IMR-90 (cell line): ENCODE data around the gene KRTAP5-6. TPM values are rescaled to one million over a fixed set of nuclear protein-coding genes. Genes with fewer than 3 reads are reported as not detected.

ENCODE experiments used
- ATAC-seq: fragments of 200-7000 bp; cut with Tn5 transposase; 2 replicates; pipeline ENCODE4 v1.9.1; 2020; ENCODE audit warnings: low read depth, mild to moderate bottlenecking, moderate library complexity
- BruUV-seq: library from RNA; stranded (reverse); fragments of 400-500 nt; replicated peaks from 2 replicates; lab custom pipeline; 2021; lab: Mats Ljungman, UMichigan
- CTCF ChIA-PET: fragments of 300-600 bp; formaldehyde crosslinking; extraction: SDS; loops from one replicate; lab custom pipeline; 2021; ENCODE audit warnings: antibody characterized with exemption; lab: Yijun Ruan, JAX
- POLR2A ChIA-PET: fragments of 300-600 bp; sonication (Branson Sonifier 250); formaldehyde crosslinking; loops from one replicate; lab custom pipeline; 2022; ENCODE audit warnings: antibody characterized with exemption; ENCODE audit not compliant: unreplicated experiment; lab: Charles Lee
- DNase-seq: peaks from one replicate; pipeline ENCODE4 v3.0.0; 2013
- H2AFZ ChIP-seq: replicated peaks from 2 replicates; pipeline ENCODE3; 2013; ENCODE audit warnings: low read length, mild to moderate bottlenecking; ENCODE audit not compliant: poor library complexity
- H2AK5ac ChIP-seq: 2 replicates; pipeline ENCODE4 v1.6.1; 2013; ENCODE audit warnings: low read depth, low read length, inconsistent platforms
- H2AK9ac ChIP-seq: replicated peaks from 2 replicates; pipeline ENCODE3; 2013; ENCODE audit warnings: mild to moderate bottlenecking, low read depth, low read length, moderate library complexity; ENCODE audit not compliant: poor library complexity
- H2BK120ac ChIP-seq: 2 replicates; pipeline ENCODE4 v1.6.1; 2013; ENCODE audit warnings: low read depth, low read length, inconsistent platforms
- H2BK15ac ChIP-seq: 3 replicates; pipeline ENCODE4 v1.6.1; 2013; ENCODE audit warnings: low read depth, low read length, inconsistent platforms
- H2BK20ac ChIP-seq: 2 replicates; pipeline ENCODE4 v1.6.1; 2013; ENCODE audit warnings: low read depth, mild to moderate bottlenecking, inconsistent platforms, low read length, moderate library complexity
- H2BK5ac ChIP-seq: 2 replicates; pipeline ENCODE4 v1.6.1; 2013; ENCODE audit warnings: mild to moderate bottlenecking, low read depth, low read length, inconsistent platforms; ENCODE audit not compliant: poor library complexity, severe bottlenecking
- H3K14ac ChIP-seq: replicated peaks from 2 replicates; pipeline ENCODE4 v1.6.1; 2013; ENCODE audit warnings: low read depth, low read length, inconsistent platforms
- H3K18ac ChIP-seq: 2 replicates; pipeline ENCODE4 v1.6.1; 2013; ENCODE audit warnings: low read depth, low read length, control low read depth
- H3K23ac ChIP-seq: 2 replicates; pipeline ENCODE4 v1.6.1; 2013; ENCODE audit warnings: low read depth, low read length, inconsistent platforms
- H3K27ac ChIP-seq: 2 replicates; pipeline ENCODE4 v1.5.1; 2013; ENCODE audit warnings: mild to moderate bottlenecking, control low read depth, low read length; ENCODE audit not compliant: insufficient read depth
- H3K27me3 ChIP-seq: 2 replicates; pipeline ENCODE4 v1.6.1; 2013; ENCODE audit warnings: low read length; ENCODE audit not compliant: control insufficient read depth, insufficient read depth
- H3K36me3 ChIP-seq: 2 replicates; pipeline ENCODE4 v1.6.1; 2013; ENCODE audit warnings: low read length, mixed read lengths; ENCODE audit not compliant: control insufficient read depth, insufficient read depth
- H3K4ac ChIP-seq: 2 replicates; pipeline ENCODE4 v1.6.1; 2013; ENCODE audit warnings: low read depth, low read length, inconsistent platforms
- H3K4me1 ChIP-seq: 2 replicates; pipeline ENCODE4 v1.6.1; 2013; ENCODE audit warnings: low read length, mixed read lengths; ENCODE audit not compliant: control insufficient read depth, insufficient read depth
- H3K4me2 ChIP-seq: 2 replicates; pipeline ENCODE4 v1.6.1; 2013; ENCODE audit warnings: low read depth, mild to moderate bottlenecking, control low read depth, low read length, moderate library complexity
- H3K4me3 ChIP-seq: 2 replicates; pipeline ENCODE4 v1.5.1; 2013; ENCODE audit warnings: low read depth, mild to moderate bottlenecking, control low read depth, low read length, moderate library complexity; ENCODE audit not compliant: insufficient read depth
- H3K56ac ChIP-seq: 2 replicates; pipeline ENCODE4 v1.6.1; 2013; ENCODE audit warnings: low read length, inconsistent platforms; ENCODE audit not compliant: insufficient read depth; ENCODE audit errors: extremely low read depth
- H3K79me1 ChIP-seq, 2 experiments: 2 replicates each; pipeline ENCODE4 v1.6.1; 2013; ENCODE audit warnings: low read length in 2 of 2, inconsistent platforms in 1 of 2, low read depth in 1 of 2
- H3K9ac ChIP-seq: 2 replicates; pipeline ENCODE4 v1.6.1; 2013; ENCODE audit warnings: low read depth, low read length, control low read depth
- H3K9me1 ChIP-seq: 2 replicates; pipeline ENCODE4 v1.6.1; 2013; ENCODE audit warnings: low read length, inconsistent platforms; ENCODE audit not compliant: insufficient read depth
- H3K9me3 ChIP-seq: 2 replicates; pipeline ENCODE4 v1.6.1; 2013; ENCODE audit warnings: low read length; ENCODE audit not compliant: control insufficient read depth, insufficient read depth
- H4K20me1 ChIP-seq: 2 replicates; pipeline ENCODE4 v1.6.1; 2013; ENCODE audit warnings: low read length, inconsistent platforms; ENCODE audit not compliant: insufficient read depth
- H4K5ac ChIP-seq: 2 replicates; pipeline ENCODE4 v1.6.1; 2013; ENCODE audit warnings: mild to moderate bottlenecking, low read depth, low read length, control low read depth
- H4K8ac ChIP-seq, 2 experiments: 2 replicates each; pipeline ENCODE4 v1.6.1; 2013; ENCODE audit warnings: low read depth in 2 of 2, low read length in 2 of 2, control low read depth in 1 of 2, inconsistent platforms in 1 of 2
- H4K91ac ChIP-seq: 2 replicates; pipeline ENCODE4 v1.6.1; 2013; ENCODE audit warnings: low read depth, low read length, inconsistent platforms; ENCODE audit not compliant: insufficient read depth
- FOS ChIP-seq: fragments of 150-350 bp; IDR thresholded peaks from 2 replicates; pipeline ENCODE4 v1.6.1; 2016; ENCODE audit warnings: low read depth, low read length
- MAZ ChIP-seq: IDR thresholded peaks from 2 replicates; pipeline ENCODE4 v1.6.1; 2012; ENCODE audit warnings: low read depth, mild to moderate bottlenecking, low read length, improper control_type of control experiment, moderate library complexity, borderline replicate concordance
- NFE2L2 ChIP-seq: fragments of 150-350 bp; IDR thresholded peaks from 2 replicates; pipeline ENCODE4 v1.6.1; 2016; ENCODE audit warnings: low read depth, mild to moderate bottlenecking, low read length
- RCOR1 ChIP-seq: IDR thresholded peaks from 2 replicates; pipeline ENCODE4 v1.6.1; 2012; ENCODE audit warnings: mild to moderate bottlenecking, low read length, improper control_type of control experiment; ENCODE audit not compliant: insufficient replicate concordance
- RFX5 ChIP-seq: IDR thresholded peaks from 2 replicates; pipeline ENCODE4 v1.8.0; 2012; ENCODE audit warnings: low read depth, mild to moderate bottlenecking, low read length, moderate library complexity
- SMC3 ChIP-seq: fragments of 150-350 bp; IDR thresholded peaks from 2 replicates; pipeline ENCODE4 v1.6.1; 2016; ENCODE audit warnings: low read depth, mild to moderate bottlenecking, antibody characterized with exemption, low read length, moderate library complexity
- WGBS, 2 experiments: methylation state at CpG; one replicate each; pipeline versions ENCODE4 v1.1.5 to v1.1.7; 2013; ENCODE audit warnings: missing lambda C conversion rate in 2 of 2; ENCODE audit not compliant: insufficient read length in 1 of 2; ENCODE audit errors: extremely low coverage in 2 of 2; 5-methylcytosine and 5-hydroxymethylcytosine counted together
- dilution Hi-C: fragments of 300-500 bp; cut with HindIII; formaldehyde crosslinking; loops from one replicate; pipeline ENCODE4 v1.14.3; 2018; ENCODE audit warnings: low sequenced_read_pairs; ENCODE audit not compliant: unreplicated experiment
- in situ Hi-C: fragments of 300-500 bp; cut with MboI; formaldehyde crosslinking; loops from 3 replicates; pipeline ENCODE4 v1.14.3; 2019; ENCODE audit warnings: low sequenced_read_pairs, inconsistent platforms, mixed read lengths
- intact Hi-C: fragments of 100-400 bp; cut with micrococcal nuclease; formaldehyde crosslinking; loops from 2 replicates; pipeline ENCODE4 v1.10.0; 2022
- polyA plus RNA-seq, 3 experiments: library from polyadenylated mRNA; depleted of rRNA; stranded (reverse); fragments of >200 nt; gene quantifications; 2 replicates each; pipeline ENCODE4 v1.2.3, GENCODE V29; 2012; ENCODE audit warnings: low replicate concordance in 1 of 3
- total RNA-seq: library from RNA; depleted of rRNA; stranded (reverse); fragments of >200 nt; gene quantifications from 2 replicates; pipeline ENCODE4 v1.2.3, GENCODE V29; 2012

The KRTAP5-6 gene
- total and polyA plus RNA-seq, 2 of the 4 experiments (the other 2 are of a cell fraction), result not detected

DNA sequence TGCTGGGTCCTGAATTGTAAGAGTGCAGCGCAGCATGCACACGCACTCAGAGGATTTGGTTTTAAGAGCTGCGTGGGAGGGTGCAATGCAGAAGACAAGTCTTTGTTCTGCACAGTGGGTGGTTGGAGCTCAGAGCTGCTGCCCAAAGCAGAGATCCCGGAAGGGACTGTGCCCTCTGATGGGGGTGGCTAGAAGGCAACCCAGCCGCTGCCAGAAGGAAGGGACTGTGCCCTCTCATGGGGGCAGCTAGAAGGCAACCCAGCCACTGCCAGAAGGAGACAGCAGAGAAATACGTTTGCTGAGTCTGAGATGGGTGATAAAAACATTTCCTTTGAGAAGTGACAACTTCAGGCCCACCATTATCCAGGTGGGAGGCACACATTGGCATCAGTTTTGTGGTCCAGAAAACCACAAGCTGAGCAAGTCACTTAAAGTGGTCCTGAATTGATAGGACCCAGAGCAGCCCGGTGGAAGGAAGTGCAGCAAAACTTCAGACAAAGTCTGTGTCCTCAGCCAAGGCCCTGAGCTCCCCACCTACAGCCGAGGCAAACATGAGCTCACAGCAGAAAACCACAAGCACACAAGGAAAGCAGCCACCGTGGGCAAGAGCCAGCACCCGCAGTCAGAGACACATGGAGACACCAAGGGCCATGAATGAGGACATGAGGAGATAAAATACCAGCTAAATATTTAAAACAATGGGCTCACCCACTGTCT lies 4.3 kb downstream of the KRTAP5-6 start:
- Histone ChIP-seq H4K91ac (no peak overlapping the region), H3K27ac (no peak overlapping the region)
- DNase-seq, result no peak

More for the DNA sequence above, 4.3 kb downstream of the KRTAP5-6 start:
- H3K4me3 ChIP-seq, result no peak overlapping the region
- BruUV-seq, result no TSS peak
- H2AK5ac ChIP-seq, result no peak overlapping the region
- no peak overlapping the region for H2BK20ac ChIP-seq
- peaks cover 47% of the 10 kb centered on the region for H3K27me3 ChIP-seq
- WGBS, 2 experiments, result 40% methylated on average over 2 of the region's 10 CpGs; no CpG with 5 or more reads in 1 of the 2 experiments
- no peak overlapping the region for H3K18ac ChIP-seq
- CTCF ChIA-PET, result interaction anchor here (0.8 to 1.3 kb wide), 2 partner anchors 49 to 301 kb away, joined by 3 to 4 read pairs; no protein-coding TSS in a partner anchor
- H3K79me1 ChIP-seq, result no peaks in the 10 kb centered on the region
- POLR2A ChIA-PET, result no interaction called here
- dilution Hi-C loops (no loop called here), in situ Hi-C loops (no loop called here), intact Hi-C loops (no loop called here)
- H2BK5ac ChIP-seq, result no peak overlapping the region
- H2AFZ ChIP-seq, result no peak overlapping the region
- H3K23ac ChIP-seq, result no peak overlapping the region
- H4K8ac ChIP-seq, result no peak overlapping the region
- ATAC-seq, result no peak
- H3K56ac ChIP-seq, result no peak overlapping the region
- H2BK120ac ChIP-seq, result no peak overlapping the region
- no peaks in the 10 kb centered on the region; the same call in 1 of the 2 replicates for H3K9me1 ChIP-seq
- H3K36me3 ChIP-seq, result no peaks in the 10 kb centered on the region
- TF ChIP-seq SMC3 (no peak), RCOR1 (no peak), RFX5 (no peak), NFE2L2 (no peak), FOS (no peak), MAZ (no peak)
- H3K4ac ChIP-seq, result no peak overlapping the region
- no peak overlapping the region for H2BK15ac ChIP-seq
- H3K14ac ChIP-seq, result no peak overlapping the region
- no peak overlapping the region for H2AK9ac ChIP-seq
- no peak overlapping the region for H4K5ac ChIP-seq
- no peaks in the 10 kb centered on the region for H3K4me1 ChIP-seq
- H3K9me3 ChIP-seq, result peaks cover 3% of the 10 kb centered on the region
- H3K4me2 ChIP-seq, result no peak overlapping the region
- no peaks in the 10 kb centered on the region for H4K20me1 ChIP-seq
- H3K9ac ChIP-seq, result no peak overlapping the region
